ENCODE results near the gene TENM4.

- no peak for TF ChIP-seq CTCF (IDR thresholded peaks at IDR 0.05 in 4 of 5, conservative IDR thresholded peaks at IDR 0.05 in 1 of 5)
- no peak for TF ChIP-seq POLR2A (IDR thresholded peaks at IDR 0.05)
These were observed 793.4 kb downstream of the TENM4 start for GRCh38 chr11:78647266-78647915.

Measured in gastrocnemius medialis (tissue), 4 donors.